ENCODE results near the gene LAMP5. TPM values are rescaled to one million over a fixed set of nuclear protein-coding genes. Genes with fewer than 3 reads are reported as not detected.
A peak's percentile ranks its signal among the peaks of the same experiment; 100 is the strongest.

The LAMP5 gene
- total and polyA plus RNA-seq, 9 of the 15 experiments (the other 6 are each of a cell fraction or from before 2014, with no cell fraction given) = not detected

DNA sequence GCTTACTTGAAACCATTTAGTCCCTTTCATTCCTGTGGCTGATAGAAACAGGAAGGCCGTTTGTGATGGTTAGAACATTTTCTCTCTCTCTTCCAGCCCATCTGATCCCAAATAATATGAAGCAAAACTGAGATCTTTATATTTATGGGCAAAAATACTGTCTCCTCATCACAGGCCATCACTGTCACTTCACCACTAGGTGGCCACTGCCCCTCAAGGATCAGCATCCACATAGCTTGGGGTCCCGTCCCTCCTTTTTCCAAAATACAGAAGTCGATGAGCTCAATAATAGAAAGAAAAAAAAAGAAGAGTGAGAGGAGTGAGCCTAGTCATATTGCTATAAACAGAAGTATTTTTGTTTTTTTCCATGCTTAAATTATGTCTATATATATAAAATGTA is 46.4 kb upstream of the LAMP5 start:
- ChIA-PET CTCF (ENCODE audit: low intra/inter-chr PET ratio) (no interaction called here), POLR2A (no interaction called here)
- BruUV-seq (replicated peaks) = no TSS peak
- no peak overlapping the region for H2AFZ ChIP-seq (ENCODE audit: low read depth, low read length)
- no peak overlapping the region for H3K4me2 ChIP-seq (ENCODE audit: insufficient read depth, low read length)
- in situ Hi-C loops (cut with MboI) (no loop called here), intact Hi-C loops (cut with micrococcal nuclease) (loop anchor here (5.0 kb wide), 1 partner anchor 144 kb away; no protein-coding TSS in a partner anchor)
- no peaks in the 10 kb centered on the region for H3K9me1 ChIP-seq (ENCODE audit: control insufficient read depth, insufficient read depth, low read length)
- WGBS (ENCODE audit: insufficient coverage, low coverage, missing lambda C conversion rate) = 0% methylated on average over 2 of the region's 3 CpGs
- no peaks in the 10 kb centered on the region for H3K36me3 ChIP-seq (ENCODE audit: control insufficient read depth, insufficient read depth, low read length)
- DNase-seq (ENCODE audit: extremely low read depth in 1 of 4, low spot score in 3 of 4) = peak; percentile 2 to 8 (median 6)
- H3K4me3 ChIP-seq = no peak overlapping the region
- H3K4me1 ChIP-seq (replicated peaks in 1 of 2; ENCODE audit: control insufficient read depth in 2 of 2, insufficient read depth in 2 of 2, low read length in 2 of 2) = no peaks in the 10 kb centered on the region
- H3K9ac ChIP-seq (ENCODE audit: insufficient read depth in 1 of 2, low read depth in 2 of 2, low read length in 2 of 2) = no peak overlapping the region
- H3K9me3 ChIP-seq (replicated peaks; ENCODE audit: control insufficient read depth, insufficient read depth, low read depth, low read length) = no peaks in the 10 kb centered on the region
- ATAC-seq = no peak
- no peaks in the 10 kb centered on the region for H3K79me2 ChIP-seq (ENCODE audit: control insufficient read depth, insufficient read depth, low read length)
- H3K27me3 ChIP-seq (ENCODE audit: control insufficient read depth in 2 of 2, insufficient read depth in 2 of 2, low read length in 2 of 2) = no peaks in the 10 kb centered on the region
- no peak for FAIRE-seq
- no peaks in the 10 kb centered on the region for H4K20me1 ChIP-seq (replicated peaks; ENCODE audit: control insufficient read depth, insufficient read depth, low read length)
- H3K27ac ChIP-seq (ENCODE audit: extremely low read depth, low read depth, low read length) = no peak overlapping the region
- TF ChIP-seq CTCF (IDR thresholded peaks at IDR 0.05 in 2 of 3, conservative IDR thresholded peaks at IDR 0.05 in 1 of 3; ENCODE audit: insufficient read depth in 2 of 3, low read depth in 1 of 3, low read length in 3 of 3) (peak; percentile 23 to 35 (median 33); a peak in 2 of 6 replicates), HBP1 (CRISPR knock-in tag; IDR thresholded peaks at IDR 0.05) (no peak), POLR3G (IDR thresholded peaks at IDR 0.05; ENCODE audit: extremely low read depth, insufficient read length, insufficient replicate concordance) (no peak)

Data from K562 (cell line).